UCSD-AML1 (cell line): Measurements from ENCODE around the gene ZBTB7B.

Experiments
- DNase-seq: peaks from one replicate; lab custom pipeline; 2025; ENCODE audit not compliant: unreplicated experiment; lab: John Stamatoyannopoulos, UW

ZBTB7B gene

GRCh38 chr1:155002464-155003226, at the start of gene ZBTB7B:
Gene ZBTB7B, plus strand, starts transcription at chr1:155002802. Its CDS starts 11,859 bp downstream, at chr1:155014661.
- DNase-seq = peak; percentile 51

- DNase-seq = no peak
Observed at GRCh38 chr1:154953611-154954038, 49.0 kb upstream of the ZBTB7B start.

GRCh38 chr1:154954541-154954940, 48.1 kb upstream of the ZBTB7B start:
- no peak for DNase-seq

- peak; percentile 61 for DNase-seq
Observed at GRCh38 chr1:154955039-154955717, 47.4 kb upstream of the ZBTB7B start.

GRCh38 chr1:154955718-154956543, 46.7 kb upstream of the ZBTB7B start, which contains the start of gene PBXIP1:
Gene PBXIP1, minus strand, starts transcription at chr1:154956099. Its CDS starts 2,378 bp downstream, at chr1:154953721.
- DNase-seq = peak; percentile 64

- no peak for DNase-seq
Observed at GRCh38 chr1:154956544-154956941, 46.1 kb upstream of the ZBTB7B start.

- no peak for DNase-seq
Observed at GRCh38 chr1:154957091-154957657, 45.4 kb upstream of the ZBTB7B start.

GRCh38 chr1:154958036-154958435, 44.6 kb upstream of the ZBTB7B start:
- DNase-seq = no peak

- DNase-seq = no peak
Observed at GRCh38 chr1:154958681-154959425, 43.7 kb upstream of the ZBTB7B start.

GRCh38 chr1:154959426-154959780, 43.2 kb upstream of the ZBTB7B start:
- no peak for DNase-seq

- DNase-seq = no peak
Observed at GRCh38 chr1:154960446-154961136, 42.0 kb upstream of the ZBTB7B start.

- DNase-seq = peak; percentile 90
Observed at GRCh38 chr1:154961207-154962155, 41.1 kb upstream of the ZBTB7B start, which contains the start of gene PYGO2. Gene PYGO2, minus strand, starts transcription at chr1:154961782. Its CDS starts 206 bp downstream, at chr1:154961576.

GRCh38 chr1:154962156-154962749, 40.3 kb upstream of the ZBTB7B start:
- peak; percentile 62 for DNase-seq

GRCh38 chr1:154962795-154963330, 39.7 kb upstream of the ZBTB7B start:
- no peak for DNase-seq

- DNase-seq = no peak
Observed at GRCh38 chr1:154963643-154964042, 39.0 kb upstream of the ZBTB7B start.

GRCh38 chr1:154964359-154964758, 38.2 kb upstream of the ZBTB7B start:
- no peak for DNase-seq

- DNase-seq = no peak
Observed at GRCh38 chr1:154966111-154966510, 36.5 kb upstream of the ZBTB7B start.
